ENCODE results near the gene KRTAP15-1. TPM values are rescaled to one million over a fixed set of nuclear protein-coding genes. Genes with fewer than 3 reads are reported as not detected.

KRTAP15-1 gene
- total RNA-seq: not detected in 2 replicates

GRCh38 chr21:30439975-30440374 is at the start of gene KRTAP15-1:
Gene KRTAP15-1, plus strand, starts transcription at chr21:30440275. Its CDS starts 53 bp downstream, at chr21:30440328.

DNA sequence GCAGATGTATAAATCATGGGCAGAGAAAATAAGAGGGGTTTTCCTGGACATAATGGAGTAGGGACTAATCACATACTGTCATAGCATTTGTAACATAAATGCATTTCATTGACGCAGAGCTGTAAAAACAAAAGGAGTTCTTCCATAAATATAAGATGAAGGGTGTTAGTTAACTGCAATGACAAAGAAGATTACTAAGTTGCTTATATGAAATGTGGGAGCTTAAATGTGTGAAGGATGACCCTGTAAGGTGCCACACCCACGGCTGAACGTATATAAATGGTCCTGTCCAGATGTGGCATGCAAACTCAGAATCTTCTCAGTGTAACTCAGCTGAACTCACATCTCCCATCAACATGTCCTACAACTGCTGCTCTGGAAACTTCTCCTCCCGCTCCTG is 44.3 kb upstream of the KRTAP15-1 start, which contains the start of gene KRTAP13-1:
KRTAP13-1 (plus strand) TSS at position 301 of the 400 bp plus-strand sequence; CDS start at position 357, 56 bp downstream.

GRCh38 chr21:30425826-30426225 is 14.2 kb upstream of the KRTAP15-1 start, which contains the start of gene KRTAP13-3:
Gene KRTAP13-3, minus strand, starts transcription at chr21:30425926. Its CDS starts 14 bp downstream, at chr21:30425912.

DNA sequence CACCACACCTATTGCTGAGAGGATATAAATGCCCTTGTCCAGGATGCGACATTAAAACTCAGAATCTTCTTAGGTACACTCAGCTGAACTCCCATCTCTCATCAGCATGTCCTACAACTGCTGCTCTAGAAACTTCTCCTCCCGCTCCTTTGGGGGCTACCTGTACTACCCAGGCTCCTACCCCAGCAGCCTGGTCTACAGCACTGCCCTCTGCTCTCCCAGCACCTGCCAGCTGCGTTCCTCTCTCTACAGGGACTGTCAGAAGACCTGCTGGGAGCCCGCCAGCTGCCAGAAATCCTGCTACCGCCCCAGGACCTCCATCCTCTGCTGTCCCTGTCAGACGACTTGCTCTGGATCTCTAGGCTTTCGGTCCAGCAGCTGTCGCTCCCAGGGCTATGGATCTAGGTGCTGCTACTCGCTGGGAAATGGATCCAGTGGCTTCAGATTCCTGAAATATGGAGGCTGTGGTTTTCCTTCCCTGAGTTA is 9.9 kb upstream of the KRTAP15-1 start, which contains the start of gene KRTAP13-4:
KRTAP13-4 (plus strand) TSS at position 51 of the 486 bp plus-strand sequence; CDS start at position 107, 56 bp downstream.

GRCh38 chr21:30480145-30480544 is 40.1 kb downstream of the KRTAP15-1 start, which contains the start of gene KRTAP19-1:
Gene KRTAP19-1, minus strand, starts transcription at chr21:30480367. Its CDS starts 50 bp downstream, at chr21:30480317.

DNA sequence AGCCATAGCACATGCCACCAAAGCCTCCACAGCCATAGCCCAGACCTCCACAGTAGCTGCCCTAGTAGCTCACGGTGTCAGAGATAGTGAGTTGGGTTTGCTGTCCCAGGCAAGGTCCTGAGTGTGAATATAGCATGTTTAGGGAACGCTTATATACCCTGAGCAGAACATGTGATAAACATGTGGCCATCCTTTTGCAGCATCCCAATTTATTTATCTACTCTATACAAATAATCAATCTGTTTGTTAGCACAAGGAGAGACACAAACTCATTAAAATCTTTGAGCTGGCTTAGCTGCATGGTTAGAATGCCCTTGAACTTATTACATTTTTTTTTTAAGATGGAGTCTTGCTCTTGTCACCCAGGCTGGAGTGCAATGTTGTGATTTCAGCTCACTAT is 47.3 kb downstream of the KRTAP15-1 start, which contains the start of gene KRTAP19-2:
KRTAP19-2 (minus strand) TSS at position 101 of the 400 bp plus-strand sequence; CDS start at position 13, 88 bp downstream.

Other genes starting within 250 kb of the KRTAP15-1 start
- gene CLDN8, start 224.2 kb upstream of the KRTAP15-1 start, total RNA-seq: 0.14 TPM in 1 of 2 replicates, not detected in the other
- gene KRTAP24-1, start 157.3 kb upstream of the KRTAP15-1 start, total RNA-seq: not detected in 2 replicates
- gene KRTAP25-1, start 150.8 kb upstream of the KRTAP15-1 start, total RNA-seq: not detected in 2 replicates
- not detected in 2 replicates for gene KRTAP26-1, start 120.0 kb upstream of the KRTAP15-1 start, total RNA-seq
- not detected in 2 replicates for gene KRTAP27-1, start 102.6 kb upstream of the KRTAP15-1 start, total RNA-seq
- not detected in 2 replicates for gene KRTAP23-1, start 91.7 kb upstream of the KRTAP15-1 start, total RNA-seq
- gene KRTAP13-2, start 68.0 kb upstream of the KRTAP15-1 start, total RNA-seq: not detected in 2 replicates
- gene KRTAP13-1, start 44.2 kb upstream of the KRTAP15-1 start, total RNA-seq: not detected in 2 replicates
- gene KRTAP13-3, start 14.3 kb upstream of the KRTAP15-1 start, total RNA-seq: not detected in 2 replicates
- gene KRTAP13-4, start 10.1 kb upstream of the KRTAP15-1 start, total RNA-seq: not detected in 2 replicates
- not detected in 2 replicates for gene KRTAP19-1, start 40.1 kb downstream of the KRTAP15-1 start, total RNA-seq
- gene KRTAP19-2, start 47.2 kb downstream of the KRTAP15-1 start, total RNA-seq: not detected in 2 replicates
- not detected in 2 replicates for gene KRTAP19-3, start 51.7 kb downstream of the KRTAP15-1 start, total RNA-seq
- not detected in 2 replicates for gene KRTAP19-4, start 56.9 kb downstream of the KRTAP15-1 start, total RNA-seq
- not detected in 2 replicates for gene KRTAP19-5, start 61.9 kb downstream of the KRTAP15-1 start, total RNA-seq
- gene KRTAP19-6, start 101.6 kb downstream of the KRTAP15-1 start, total RNA-seq: not detected in 2 replicates
- gene KRTAP19-7, start 121.0 kb downstream of the KRTAP15-1 start, total RNA-seq: not detected in 2 replicates
- gene KRTAP22-2, start 150.1 kb downstream of the KRTAP15-1 start, total RNA-seq: not detected in 2 replicates
- not detected in 2 replicates for gene KRTAP6-3, start 152.2 kb downstream of the KRTAP15-1 start, total RNA-seq
- not detected in 2 replicates for gene KRTAP6-2, start 158.6 kb downstream of the KRTAP15-1 start, total RNA-seq
- gene KRTAP22-1, start 160.8 kb downstream of the KRTAP15-1 start, total RNA-seq: not detected in 2 replicates
- gene KRTAP6-1, start 173.7 kb downstream of the KRTAP15-1 start, total RNA-seq: not detected in 2 replicates
- gene KRTAP20-1, start 176.2 kb downstream of the KRTAP15-1 start, total RNA-seq: not detected in 2 replicates
- gene KRTAP20-4, start 180.4 kb downstream of the KRTAP15-1 start, total RNA-seq: not detected in 2 replicates
- not detected in 2 replicates for gene KRTAP20-2, start 194.9 kb downstream of the KRTAP15-1 start, total RNA-seq
- not detected in 2 replicates for gene KRTAP20-3, start 202.6 kb downstream of the KRTAP15-1 start, total RNA-seq

All from nasal cavity respiratory epithelium epithelial cell of viscerocranial mucosa (primary cell).